Middle frontal gyrus (tissue), 1 donor: Measurements from ENCODE around the gene KIF25.
"Not testable (repeated sequence)": the region's sequence is repeated elsewhere in the genome, so short reads cannot be mapped to it uniquely, and the experiment has no call there.

ENCODE experiments used
- DNase-seq: peaks from one replicate; pipeline ENCODE4 v3.0.0-alpha.2; 2015; ENCODE audit warnings: low spot score; ENCODE audit errors: extremely low spot score

The KIF25 gene

DNA sequence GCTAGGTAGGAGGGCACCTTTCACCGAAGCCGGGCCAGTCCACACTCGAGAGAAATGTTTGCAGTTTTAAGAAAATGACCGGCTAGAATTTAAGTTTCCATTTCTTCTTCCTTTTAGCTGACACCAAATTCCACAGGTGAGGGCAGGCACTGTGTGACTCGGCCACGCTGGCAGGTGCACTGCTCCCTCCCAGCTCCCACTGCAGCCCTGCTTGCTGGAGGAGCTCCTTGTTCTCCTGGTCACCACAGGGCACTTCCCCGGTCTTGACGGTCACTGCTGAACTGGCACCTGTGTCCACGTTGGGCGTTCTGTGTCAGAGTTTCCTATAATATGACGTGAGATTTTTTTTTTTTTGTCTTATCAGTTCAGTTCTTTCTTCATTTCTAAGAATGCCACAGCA is 3.6 kb upstream of the KIF25 start:
- no peak for DNase-seq

DNA sequence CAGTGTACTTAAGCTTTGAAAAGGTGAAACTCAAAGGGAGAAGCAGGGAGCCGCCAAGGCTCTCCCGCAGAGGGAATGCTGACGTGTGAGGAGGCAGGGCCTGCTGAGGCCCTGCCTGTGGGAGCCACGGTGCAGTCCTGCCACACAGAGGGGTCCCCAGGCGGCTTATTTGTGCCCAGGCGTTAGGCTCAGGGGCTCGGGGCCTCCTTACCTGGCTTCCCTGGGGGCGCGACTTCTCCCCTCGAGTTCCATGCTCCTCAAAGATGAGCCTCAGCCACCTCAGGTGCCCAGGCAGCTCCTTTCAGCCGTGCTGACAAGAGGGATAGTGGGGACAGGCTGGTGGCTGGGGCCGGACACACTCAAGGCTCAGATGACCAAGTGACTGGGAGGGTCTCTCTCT is 2.2 kb upstream of the KIF25 start:
- no peak for DNase-seq

DNA sequence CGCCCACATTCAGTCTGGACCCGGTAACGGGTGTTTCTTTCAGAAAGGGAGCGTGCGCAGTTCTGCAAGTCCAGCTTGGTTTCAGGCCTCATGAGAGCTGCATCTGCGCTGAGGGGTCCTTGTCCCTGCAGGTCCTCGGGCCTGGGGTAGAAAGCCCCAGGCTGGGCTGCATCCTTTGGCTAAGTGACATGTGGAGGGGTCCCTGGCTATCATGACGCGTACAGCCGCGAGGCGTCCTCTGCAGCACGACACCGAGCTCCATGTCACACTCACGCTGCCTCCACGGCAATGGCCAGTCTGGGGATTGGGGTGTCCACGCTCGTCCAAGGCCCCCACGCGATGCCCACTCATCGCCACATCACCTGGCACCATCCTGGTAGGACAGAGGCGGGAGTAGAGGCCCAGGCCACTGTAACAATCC is 1.7 kb upstream of the KIF25 start:
- no peak for DNase-seq

DNA sequence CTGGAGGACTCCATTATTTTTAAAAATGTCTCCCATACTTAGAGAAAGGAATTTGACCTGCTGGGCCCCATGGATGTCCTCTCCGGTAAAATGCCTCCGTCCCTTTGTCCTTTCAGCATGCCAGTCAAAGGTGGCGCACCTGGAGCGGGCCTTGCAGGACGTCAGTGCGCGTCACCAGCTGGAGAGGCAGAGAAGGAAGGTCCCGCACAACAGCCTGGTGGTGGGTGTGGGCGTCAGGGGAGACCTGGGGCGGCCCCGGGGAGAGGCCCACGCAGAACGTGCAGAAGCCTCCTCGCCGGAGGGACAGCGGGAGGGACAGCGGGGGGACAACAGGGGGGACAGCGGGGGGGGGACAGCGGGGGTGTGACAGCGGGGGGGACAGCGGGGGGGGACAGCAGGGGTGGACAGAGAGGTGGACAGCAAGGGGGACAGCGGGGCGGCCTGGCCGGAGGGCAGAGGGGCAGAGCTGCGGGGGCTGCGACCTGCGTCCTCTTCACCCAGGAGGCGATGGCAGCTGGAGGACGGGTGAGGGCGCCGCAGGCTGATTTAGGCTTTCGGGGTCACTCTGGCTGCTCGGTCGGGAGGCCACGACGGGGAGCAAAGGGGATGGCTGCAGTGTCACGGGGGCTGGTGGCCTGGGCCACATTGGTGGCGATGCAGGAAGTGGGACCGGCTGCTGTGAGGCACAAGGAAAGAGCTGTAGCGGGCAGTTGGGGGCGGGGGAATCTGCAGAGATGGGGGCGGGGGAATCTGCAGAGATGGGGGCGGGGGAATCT is 859 bp upstream of the KIF25 start:
- DNase-seq = no peak

DNA sequence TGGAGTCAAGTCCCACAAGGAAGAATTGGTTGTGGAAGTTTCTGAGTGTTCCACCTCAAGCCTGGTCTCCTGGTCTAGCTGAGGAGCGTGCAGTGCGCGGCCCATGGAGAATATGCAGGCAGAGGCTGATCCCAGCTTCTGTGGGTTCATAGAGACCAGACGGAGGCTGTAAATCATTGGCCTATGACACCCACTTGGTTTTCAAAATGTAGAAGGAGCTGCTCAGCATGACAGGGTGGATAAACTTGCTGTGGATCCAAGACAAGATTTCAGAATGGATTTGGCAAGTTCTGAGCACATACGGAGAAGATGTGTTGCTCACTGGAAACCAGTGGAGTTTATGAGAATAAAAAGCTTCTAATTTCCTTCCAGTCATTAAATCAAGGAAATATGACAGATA is 744 bp downstream of the KIF25 start:
- DNase-seq = no peak

DNA sequence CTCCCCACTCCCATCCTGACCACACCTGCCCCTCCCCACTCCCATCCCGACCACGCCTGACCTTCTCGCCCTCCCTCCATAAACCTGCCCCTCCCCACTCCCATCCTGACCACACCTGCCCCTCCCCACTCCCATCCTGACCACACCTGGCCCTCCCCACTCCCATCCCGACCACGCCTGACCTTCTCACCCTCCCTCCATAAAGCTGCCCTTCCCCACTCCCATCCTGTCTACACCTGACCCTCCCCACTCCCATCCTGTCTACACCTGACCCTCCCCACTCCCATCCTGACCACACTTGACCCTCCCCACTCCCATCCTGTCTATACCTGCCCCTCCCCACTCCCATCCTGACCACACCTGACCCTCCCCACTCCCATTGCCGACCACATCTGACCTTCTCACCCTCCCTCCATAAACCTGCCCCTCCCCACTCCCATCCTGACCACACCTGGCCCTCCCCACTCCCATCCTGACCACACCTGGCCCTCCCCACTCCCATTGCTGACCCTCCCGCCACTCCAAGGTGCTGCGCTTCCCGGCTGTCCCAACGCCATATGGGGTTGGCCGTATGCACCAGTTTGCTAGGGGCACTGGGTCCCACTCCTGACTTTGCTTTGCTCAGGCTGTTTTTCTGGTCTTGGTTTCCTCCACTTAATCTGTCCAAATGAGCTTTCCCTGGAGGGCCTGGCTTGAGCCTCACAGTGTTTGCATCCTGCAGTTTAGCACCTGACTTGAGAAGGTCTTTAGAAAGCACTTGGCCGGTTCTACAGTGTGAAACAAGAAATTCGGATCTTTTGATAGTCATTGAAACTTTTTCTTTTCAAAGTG is 2.9 kb downstream of the KIF25 start:
- DNase-seq = no peak

DNA sequence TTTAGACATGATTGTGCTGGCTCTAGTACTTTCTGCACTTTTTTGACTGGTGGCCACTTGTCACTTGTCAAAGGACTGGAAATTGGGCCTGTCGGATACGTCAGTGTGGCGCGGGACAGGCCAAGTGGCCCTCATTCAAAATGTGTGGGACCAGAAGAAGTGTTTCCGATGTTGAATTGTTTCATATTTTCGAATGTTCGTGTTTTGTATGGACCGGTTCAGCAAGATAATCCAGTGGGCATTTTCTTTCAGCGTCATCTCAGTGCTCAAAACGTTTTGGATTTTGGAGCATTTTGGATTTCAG is 3.5 kb downstream of the KIF25 start:
- DNase-seq = no peak

DNA sequence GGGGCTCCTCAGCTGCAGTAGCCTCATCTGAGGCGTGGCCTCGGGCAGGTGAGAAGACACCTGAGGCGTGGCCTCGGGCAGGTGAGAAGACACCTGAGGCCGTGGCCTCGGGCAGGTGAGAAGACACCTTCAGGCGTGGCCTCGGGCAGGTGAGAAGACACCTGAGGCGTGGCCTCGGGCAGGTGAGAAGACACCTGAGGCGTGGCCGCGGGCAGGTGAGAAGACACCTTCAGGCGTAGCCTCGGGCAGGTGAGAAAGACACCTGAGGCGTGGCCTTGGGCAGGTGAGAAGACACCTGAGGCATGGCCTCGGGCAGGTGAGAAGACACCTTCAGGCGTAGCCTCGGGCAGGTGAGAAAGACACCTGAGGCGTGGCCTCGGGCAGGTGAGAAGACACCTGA is 4.0 kb downstream of the KIF25 start:
- DNase-seq = not testable (repeated sequence)

DNA sequence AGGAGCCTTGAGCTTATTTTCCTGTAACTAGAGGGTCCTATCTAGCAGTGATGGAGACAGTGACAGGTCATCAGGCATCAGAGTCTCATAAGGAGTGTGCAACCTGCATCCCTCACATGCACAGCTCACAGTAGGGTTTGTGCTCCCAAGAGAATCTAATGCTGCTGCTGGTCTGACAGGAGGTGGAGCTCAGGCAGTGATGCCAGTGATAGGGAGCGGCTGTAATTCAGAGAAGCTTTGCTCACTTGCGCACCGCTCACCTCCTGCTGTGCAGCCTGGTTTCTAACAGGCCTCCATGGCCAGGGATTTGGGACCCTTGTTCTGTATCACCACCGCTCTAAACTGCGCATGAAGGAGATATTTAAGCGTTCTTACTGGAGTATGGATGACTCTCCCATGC is 5.3 kb downstream of the KIF25 start:
- no peak for DNase-seq

DNA sequence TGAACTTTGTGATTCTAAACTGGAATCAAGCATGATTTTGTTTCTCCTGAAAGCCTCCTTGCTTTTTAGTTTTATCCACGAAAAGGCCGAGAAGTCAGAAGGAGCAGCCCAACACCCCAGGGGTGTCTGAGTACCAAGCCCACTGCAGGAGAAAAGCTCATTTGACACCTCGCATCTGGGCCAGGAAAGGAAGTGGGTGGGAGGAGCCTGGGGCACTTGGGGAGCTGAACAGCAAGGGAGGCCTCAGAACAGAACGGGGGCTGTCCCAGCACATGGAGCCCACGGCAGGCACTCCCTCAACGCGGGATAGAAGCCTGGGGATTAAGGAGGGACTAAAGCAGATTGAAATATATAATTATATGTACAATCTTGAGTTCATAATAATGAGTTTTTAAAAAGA is 6.6 kb downstream of the KIF25 start:
- no peak for DNase-seq

DNA sequence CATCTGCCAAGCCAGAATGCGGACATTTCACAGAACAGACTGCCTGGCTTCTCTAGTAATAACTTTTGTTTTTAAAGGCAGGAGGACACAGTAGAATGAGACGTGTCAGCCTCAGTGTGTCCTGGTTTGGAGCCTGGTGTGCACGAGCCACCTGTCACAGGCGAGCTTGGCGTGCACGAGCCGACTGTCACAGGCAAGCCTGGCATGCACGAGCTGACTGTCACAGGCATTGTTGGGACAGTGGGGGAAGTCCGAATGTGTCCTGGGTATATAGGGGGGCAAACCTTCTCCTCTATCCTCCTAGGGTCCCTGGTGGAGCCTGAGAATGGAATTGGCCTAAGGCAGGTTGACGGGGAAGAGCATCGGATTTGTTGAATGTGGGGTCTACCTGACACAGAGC is 7.5 kb downstream of the KIF25 start:
- no peak for DNase-seq

DNA sequence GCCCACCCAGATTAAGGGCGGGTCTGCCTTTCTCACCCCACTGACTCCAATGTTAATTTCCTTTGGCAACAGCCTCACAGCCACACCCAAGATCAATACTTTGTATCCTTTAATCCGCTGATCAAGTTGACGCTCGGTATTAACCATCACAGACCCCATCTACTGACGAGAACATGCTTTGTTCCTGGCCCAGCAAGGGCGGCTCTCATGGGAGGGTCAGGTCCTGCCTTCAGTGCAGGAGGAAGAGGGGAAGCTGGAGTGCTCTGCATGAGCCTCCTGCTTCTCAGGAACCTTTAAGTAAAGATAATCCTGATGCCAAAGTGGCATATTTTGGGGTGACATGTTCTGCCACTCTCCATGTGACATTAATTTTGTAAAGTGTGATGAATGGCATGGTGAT is 8.3 kb downstream of the KIF25 start:
- no peak for DNase-seq

DNA sequence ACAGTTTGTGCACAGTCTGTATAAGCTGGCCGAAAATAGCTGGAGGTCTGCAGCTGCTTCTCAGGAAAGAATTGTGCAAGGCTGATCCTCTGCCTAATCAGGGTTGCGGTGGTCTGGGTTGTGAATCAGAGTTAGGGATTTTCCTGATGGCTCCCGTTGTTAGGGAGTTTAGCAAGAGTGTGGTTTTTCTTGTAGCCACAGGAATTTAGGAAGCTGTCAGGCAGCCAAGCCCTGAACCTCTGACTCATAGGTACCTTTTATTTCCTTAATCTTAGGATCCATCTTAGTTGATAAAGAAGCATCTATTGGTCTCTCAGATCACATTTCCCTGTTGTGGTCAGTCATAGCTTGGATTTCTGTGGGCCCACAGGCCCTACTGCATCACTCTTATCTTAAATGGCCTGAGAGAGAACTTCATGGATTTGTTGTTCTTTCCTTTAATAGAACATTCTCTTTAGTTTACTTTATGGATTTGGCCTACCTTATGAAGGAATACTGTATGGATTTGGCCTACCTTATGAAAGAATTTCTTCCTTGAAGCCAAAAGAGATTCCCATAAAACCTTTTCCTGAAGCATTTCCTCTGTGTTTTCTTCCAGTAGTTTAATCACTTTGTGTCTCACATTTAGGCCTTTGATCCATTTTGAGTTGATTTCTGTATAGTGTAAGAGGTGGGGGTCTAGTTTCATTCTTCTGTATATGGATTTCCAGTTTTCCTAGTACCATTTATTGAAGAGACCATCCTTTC is 10.3 kb downstream of the KIF25 start:
- no peak for DNase-seq

DNA sequence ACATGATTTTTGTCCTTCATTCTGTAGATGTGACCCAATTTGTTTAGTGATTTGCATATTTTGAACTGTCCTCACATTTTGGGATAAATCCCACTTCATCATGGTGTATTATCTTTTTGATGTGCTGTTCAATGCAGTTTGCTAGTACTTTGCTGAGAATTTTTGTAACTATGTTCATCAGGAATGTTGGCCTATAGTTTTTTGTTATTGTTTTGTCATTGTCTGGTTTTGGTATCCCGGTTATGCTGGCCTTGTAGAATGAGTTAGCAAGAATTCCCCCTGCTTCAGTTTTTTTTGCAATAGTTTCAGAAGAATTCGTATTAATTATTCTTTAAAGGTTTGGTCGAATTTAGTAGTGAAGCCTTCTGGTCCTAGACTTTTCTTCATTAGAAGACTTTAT is 11.9 kb downstream of the KIF25 start:
- no peak for DNase-seq

DNA sequence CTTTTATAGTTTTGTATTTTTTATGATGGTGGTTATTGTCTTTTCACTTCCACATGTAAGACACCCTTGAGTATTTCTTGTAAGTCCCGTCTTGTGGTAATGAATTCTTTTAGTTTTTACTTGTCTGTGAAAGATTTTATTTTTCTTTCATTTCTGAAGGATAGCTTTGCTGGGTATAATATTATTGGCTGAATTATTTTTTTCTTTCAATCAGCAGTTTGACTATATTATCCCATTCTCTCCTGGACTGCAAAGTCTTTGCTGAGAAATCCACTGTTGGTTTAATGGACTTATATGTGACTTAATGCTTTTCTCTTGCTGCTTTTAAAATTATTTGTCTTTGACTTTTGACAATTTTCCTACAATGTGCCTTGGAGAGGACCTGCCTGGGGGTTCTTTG is 13.8 kb downstream of the KIF25 start:
- DNase-seq = no peak

DNA sequence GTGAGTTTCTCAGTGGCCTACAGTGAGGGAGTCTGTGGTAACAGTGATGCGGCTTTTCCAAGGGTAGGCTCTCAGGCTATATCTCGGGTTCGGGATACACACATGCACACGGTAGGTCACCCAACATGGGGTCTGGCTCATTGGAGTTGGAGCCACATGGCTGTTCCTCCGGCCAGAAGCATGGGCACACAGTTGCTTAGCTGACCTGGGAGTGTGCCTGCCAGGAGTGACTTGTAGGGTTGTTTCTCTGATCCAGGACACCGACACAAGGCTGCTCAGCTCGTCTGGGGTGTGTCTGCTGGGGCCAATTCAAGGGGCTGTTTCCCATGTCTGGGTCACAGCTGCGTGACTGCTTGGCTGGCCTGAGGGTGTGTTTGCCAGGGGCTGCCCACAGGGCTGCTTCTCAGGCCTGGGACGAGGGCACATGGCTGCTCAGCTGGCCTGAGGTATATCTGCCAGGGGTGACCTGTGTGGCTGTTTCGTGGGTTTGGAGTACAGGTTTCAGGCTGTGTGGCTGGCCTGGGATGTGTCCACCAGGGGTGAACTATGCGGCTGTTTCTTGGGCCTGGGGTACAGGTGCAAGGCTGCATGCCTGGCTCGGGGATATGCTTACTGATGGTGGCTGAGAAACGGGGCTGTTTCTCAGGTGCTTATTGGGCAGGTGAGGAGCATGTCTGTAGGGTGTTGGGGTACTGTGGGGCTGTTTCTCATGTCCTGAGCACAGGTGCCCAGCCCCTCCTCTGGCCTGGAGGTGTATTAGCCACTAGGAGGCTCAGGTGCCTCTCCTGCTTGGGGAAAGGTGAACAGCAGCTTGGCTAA is 15.2 kb downstream of the KIF25 start:
- no peak for DNase-seq

DNA sequence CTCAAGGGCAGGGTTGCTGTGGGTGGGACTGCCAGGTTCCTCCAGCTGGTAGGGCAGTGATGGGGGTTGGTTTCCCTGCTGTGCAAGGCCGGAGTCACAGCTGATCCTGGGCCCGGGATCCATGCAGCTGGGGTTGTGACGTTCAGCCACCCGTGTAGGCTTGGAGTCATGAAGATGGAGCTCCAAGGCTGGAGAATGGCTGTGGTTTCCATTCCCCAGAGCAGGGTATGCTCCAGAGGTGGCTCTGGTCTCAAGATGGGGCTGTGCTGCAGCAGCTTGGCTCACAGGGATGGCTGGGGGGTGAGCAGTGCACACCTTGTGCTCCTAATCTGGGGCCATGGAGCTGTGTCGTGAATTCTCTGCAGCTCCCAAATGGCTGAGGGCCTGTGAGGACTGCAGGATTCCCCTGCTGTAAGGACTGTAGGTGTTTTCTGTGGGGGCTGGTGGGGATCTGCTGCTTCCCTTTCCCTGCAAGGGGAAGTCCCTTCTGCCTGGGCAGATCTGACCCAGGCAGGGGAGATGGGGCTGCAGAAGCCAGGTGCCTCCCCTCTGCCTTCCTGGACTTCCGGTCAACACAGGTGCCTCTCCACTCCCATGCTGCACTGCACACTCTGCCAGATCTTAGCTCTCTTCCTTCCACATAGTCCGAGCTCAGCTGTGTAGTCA is 15.9 kb downstream of the KIF25 start:
- DNase-seq = no peak

DNA sequence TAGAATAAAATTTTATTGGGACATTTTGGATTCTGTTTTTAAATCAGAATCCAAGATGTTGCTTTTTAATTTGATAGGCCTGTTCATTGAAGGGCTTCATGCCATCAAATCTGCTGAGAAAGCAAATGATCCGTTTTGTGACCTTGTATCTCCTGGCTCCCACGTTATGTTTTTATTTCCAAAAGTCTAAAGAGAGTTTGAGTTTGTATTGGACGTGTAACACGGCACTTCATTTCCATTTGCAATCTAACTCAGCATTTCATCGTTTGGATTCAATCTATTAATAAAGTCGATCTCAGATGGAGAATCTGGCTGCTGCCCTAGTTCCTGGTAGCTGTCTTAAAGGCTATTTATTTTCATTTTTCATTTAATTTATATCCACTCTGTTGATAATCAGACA is 17.0 kb downstream of the KIF25 start:
- no peak for DNase-seq

DNA sequence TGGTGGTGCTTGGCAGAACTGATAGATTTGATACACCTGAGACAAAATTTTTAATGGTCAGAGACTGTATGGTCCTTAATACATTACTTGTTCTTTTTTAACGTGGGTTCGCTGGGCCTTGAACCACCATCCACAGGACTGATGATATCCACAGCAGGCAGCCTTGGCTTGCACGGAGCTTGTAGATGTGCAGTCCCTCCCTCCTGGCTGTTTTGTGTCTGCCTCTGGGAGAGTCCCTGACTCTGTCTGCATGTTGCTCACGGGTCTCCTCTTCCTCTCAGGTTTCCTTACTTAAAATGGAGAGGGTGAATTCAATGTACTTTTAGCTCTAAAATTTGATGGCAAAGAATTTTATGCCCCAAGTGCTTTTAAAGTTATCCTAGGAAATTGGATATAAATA is 17.5 kb downstream of the KIF25 start:
- no peak for DNase-seq

DNA sequence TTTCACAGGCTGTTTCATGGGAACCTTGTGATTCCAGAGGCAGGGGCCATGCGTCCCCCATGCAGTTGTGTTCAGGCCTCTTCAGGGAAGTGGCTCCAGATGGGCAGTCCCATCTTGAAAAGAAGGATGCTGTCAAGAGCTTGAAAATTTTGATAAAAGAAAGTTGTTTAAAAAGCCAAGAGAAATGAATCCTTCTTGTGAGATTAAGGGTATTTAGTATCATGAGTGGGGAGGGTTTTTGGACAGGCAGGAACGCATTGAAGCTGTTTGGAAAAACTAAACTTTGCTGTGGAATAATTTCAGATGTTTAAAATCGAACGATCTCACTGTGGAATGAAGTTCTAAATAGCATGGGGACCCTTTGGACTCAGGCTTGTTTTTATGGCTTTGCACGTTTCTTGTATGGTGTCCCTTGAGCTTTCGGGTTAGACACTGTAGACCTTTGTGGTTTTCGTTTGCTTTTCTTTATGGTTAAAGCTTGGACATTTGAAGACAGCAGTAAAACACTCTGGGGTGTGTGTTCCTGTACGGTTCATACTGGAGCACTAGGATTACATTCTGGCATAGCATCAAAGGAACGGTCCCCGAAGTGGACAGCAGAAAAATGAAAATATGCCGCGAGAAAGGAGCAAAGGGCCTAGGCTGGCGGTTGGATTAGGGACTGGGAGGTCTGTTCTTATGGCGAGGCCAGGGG is 18.2 kb downstream of the KIF25 start:
- no peak for DNase-seq
